ENCODE measurements around the gene ANKS6. TPM values are rescaled to one million over a fixed set of nuclear protein-coding genes. Genes with fewer than 3 reads are reported as not detected.

ANKS6 gene
- total RNA-seq, 1 donor from 2014 or later, result 6.3 TPM

Other genes starting within 250 kb of the ANKS6 start
- gene GABBR2, start 87.6 kb downstream of the ANKS6 start, total RNA-seq, result not detected in 2 replicates
- gene GALNT12, start 11.1 kb upstream of the ANKS6 start, total RNA-seq, result 3.7 and 4.0 TPM in 2 replicates
- gene COL15A1, start 147.4 kb upstream of the ANKS6 start, total RNA-seq, result 0.20 and 0.23 TPM in 2 replicates

Measured in T-helper 2 cell treated with Interferon-gamma antibody and Interleukin-4, amounts not matched to agents 100 ng/mL and 5 ng/mL, for 36 hours (primary cell).